GM15510 (cell line): ENCODE measurements around the gene CDC42EP4.

Source experiments
- POLR2A ChIP-seq: IDR thresholded peaks from 3 replicates; pipeline ENCODE4 v1.6.1; 2011; ENCODE audit warnings: borderline replicate concordance; ENCODE audit not compliant: insufficient read length; ENCODE audit errors: extremely low read depth

The CDC42EP4 gene

DNA sequence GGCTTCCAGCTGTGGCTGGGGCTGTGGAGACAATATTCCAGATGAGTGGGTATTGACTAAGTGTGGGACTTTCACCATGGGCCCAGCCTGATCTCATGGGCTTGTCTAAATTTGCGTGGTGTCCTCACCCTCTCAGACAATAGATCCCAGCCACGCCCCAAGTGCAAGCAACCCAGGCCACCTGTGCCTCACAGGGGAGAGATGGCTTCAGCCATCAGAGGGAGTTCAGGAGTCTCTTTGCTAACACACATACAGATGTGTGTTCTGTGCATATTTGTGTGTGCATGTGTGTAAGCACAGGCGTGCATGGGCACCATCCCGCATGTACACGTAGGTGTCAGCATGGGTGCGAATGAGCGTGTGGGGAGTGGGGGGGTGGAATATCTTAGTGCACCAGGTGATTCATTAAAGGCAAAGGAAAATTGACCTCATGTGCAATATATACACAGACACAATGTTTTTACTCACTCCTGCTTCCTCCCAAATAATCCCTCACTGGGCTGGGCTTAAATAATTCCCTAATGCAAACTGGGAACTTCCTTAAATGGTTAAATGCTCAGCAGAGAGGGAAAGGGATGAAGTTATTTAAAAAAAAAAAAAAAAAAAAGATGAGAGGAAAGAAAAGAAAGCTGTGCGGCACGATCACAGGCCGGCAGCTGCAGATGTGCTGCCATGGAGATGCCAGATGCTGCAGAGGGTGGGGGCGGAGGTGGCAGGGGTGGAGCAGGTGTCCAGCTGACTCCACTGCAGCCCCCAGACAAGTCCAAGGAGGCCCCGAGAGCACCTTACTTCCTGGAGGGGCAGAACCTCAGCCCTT lies 24.0 kb upstream of the CDC42EP4 start:
- no peak for TF ChIP-seq POLR2A

DNA sequence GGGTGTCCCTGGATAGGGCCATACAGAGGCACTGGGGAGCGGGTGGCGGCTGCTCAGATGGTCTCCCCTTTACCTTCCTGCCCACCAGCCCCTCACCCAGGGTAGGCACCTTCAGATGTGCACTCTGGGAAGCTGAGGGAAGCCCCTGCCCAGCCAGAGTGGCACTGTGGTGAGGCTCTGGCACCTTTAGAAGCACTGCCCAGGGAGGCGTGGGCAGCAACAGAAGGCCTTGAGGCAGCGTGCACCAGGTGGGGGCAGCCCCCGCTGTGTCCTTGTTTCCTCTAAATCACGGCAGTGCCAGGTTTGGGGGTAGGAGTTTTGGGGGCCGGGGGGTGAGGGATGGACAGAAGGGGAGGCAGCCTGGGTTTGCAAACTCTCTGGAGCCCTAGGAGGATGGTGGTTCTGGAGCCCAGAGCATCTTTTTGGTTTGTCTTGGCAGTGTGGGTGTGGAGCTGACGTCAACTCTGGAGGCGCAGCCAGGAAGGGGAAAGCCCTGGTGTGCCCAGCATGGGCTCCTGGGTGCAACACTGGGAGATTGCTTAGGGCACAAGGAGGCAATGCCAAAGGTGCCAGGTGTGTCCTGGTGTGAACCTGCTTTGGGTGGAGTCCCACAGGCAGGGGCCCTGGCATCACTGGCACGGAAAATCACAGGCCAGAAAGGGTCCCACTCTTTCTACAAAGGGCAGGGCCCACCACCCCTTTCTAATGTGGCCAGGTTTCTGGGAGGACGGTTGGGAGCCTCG lies 23.1 kb upstream of the CDC42EP4 start:
- no peak for TF ChIP-seq POLR2A

DNA sequence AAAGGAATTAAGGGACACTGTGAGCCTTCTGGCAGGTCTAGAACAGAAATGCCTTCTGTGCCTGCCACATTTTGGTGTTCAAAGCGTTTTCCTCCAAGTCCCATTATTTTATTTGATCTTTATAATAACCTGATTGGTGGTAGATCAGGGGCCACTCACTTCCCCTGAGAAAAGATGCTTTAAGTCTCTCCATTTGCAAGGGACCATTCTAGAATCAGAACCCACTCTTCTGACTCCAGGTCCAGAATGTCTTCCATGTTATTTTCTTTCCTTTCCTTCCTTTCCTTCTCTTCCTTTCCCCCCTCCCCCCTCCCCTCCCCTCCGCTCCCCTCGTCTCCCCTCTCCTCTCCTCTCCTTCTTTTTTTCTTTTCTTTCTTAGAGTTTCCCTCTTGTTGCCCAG lies 19.3 kb upstream of the CDC42EP4 start:
- no peak for TF ChIP-seq POLR2A

DNA sequence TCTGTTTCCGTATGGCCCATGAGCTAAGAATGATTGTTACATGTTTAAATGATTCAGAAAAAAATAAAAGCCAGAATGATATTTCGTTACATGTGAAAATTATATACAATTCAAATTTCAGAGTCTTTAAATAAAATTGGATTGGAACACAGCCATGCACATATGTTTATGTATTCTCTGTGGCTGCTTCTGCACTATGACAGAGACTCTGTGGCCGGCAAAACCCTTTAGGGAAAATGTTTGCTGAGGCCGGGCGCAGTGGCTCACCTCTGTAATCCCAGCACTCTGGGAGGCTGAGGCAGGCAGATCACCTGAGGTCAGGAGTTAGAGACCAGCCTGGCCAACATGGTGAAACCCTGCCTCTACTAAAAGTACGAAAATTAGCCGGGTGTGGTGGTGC lies 15.9 kb upstream of the CDC42EP4 start:
- no peak for TF ChIP-seq POLR2A

DNA sequence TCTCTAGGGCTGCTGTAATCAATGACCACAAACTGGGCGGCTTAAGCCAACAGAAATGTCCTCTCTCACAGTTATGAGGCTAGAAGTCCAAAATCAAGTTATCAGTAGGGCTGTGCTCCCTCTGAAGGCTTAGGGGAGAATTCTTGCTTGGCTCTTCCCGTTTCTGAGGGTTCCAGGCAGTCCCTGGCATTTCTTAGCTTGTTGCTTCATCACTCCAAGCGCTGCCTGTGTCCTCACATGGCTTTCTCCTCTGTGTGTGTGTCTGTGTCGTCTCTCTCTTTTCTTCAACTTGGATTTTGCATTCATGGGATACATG lies 13.7 kb upstream of the CDC42EP4 start:
- TF ChIP-seq POLR2A: no peak

DNA sequence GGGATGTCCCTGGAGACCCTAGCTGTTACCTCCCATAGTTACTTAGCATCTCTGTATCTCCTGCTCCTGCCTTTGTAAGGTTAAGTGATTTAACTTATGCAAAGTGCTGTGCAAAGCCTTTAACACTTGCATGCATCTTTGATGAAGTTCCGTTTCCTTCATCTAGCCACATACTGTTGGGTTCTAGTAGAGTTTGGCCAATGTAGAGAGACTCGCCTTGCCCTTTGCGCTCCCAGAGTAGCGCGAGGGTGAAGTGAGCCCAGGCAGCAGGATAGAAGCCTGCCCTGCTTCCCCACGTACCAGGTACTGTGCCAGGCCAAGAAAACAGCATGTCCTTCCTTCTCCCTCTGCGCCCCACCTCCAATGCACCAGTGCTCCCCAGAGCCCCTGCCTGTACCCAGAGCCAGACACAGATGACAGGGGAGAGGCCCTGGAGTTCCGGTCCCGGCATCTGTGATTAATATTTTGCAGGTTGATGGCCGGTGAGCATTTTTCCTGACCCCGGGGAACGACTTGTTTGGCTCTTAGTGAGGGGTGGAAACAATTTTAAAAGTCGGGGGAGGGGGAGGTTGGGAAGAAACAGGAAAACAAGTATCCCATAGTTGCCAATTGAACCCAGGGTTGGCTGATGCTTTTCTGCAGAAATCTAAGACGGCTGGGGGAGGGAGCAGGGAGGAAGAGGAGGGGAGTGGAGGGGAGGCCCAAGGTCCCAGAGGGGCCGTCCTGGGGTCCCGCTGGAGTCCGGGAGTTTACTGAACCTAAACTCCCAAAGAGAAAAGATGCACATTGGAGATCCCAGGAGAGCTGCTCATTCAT lies 13.1 kb upstream of the CDC42EP4 start:
- no peak for TF ChIP-seq POLR2A

DNA sequence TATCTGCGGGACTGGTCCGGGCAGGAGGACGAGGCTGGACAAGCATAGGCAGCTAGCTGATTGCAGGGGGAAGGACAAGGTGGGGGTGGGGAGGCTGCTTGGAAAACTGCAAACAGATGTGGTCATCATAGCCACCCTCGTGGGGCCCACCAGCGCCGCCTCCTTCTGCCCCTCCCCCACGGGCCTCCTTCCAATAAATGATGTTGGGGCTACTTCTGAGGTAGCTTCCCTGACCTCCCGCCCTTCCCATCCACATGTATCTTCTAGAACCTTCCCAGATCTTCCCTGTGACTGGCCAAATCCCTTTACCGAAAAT lies 12.3 kb upstream of the CDC42EP4 start:
- no peak for TF ChIP-seq POLR2A

DNA sequence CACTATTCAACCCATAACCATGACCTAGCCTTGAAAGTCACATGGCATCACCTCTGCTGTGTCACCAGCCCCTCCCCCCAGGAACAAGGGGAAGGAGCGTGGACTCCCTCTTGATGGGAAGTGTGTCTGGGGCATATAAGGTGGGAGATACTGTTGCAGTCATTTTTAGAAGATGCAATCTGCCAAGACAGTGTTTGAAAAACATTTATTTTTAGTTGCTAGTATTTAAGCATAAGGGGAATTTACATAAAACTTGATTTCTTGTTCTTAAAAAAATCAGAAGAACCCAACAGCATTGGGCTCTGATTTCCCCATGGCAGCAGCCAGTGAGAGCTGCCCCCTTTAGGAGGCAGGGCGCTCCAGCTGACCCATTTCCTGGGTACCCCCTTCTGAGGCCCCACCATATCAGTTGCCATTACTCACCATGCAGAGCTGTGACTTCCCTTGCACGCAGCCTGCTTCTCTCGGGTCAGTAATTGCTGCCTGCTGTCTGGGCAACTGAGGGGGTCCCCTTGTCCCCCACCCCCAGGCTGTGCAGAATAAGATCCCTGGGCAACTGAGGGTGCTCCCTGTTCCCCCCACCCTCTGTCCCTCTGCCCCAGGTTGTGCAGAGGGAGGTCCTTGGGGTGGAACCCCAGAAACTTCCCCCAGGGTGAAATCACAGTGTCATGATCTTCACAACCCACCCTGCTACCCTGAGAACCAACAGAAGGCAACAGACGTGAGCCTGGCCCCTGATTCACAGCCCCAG lies 11.8 kb upstream of the CDC42EP4 start:
- no peak for TF ChIP-seq POLR2A

DNA sequence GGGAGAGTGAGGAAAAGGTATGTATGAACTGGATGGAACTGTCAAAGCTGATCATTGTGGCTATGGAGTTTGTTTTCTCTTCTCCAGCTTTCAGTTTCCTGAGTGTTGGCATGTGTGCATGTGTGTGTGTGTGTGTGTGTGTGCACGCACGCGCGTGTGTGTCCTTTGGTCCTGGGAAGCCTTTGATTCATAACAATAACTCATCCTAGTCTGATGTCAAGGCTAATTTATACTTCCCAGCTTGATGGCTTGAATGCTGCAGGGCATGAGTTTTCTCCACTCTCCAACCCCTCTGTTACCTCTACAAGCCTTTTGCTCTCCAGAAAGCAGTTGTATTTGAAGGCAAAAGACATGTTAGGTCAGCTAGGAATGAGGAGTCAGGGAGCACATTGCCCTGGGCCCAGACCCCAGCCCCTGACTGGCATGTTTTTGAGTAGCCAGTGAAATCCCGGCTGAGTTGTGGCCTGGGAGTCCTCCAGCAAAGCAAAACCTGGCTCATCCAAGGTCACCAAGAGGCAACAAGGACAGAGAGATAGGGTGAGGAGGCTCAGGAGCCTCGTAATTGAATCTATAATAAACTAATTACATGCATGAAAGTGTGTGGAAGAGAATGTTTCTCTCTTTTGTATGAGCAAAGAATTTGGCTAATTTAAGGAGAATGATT lies 8.9 kb upstream of the CDC42EP4 start:
- no peak for TF ChIP-seq POLR2A

DNA sequence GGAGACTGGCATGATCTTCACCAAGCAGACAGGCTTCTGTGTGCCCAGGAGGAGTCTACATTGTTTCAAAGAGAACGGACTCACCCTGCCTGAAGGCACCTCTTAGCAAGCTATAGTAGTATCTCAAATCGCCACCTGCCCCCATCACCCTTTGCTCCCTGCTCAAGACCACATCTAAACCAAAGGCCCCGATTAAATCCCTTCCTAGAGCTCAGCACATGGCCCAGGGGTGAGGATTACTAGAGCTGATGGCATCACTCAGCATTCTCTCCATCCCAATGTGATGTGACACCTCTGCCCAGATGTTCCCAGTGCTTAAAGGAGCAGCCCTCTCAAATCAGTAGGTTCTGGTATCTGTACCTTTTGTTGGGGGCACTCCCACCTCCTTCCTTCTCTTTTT lies 8.0 kb upstream of the CDC42EP4 start:
- no peak for TF ChIP-seq POLR2A

DNA sequence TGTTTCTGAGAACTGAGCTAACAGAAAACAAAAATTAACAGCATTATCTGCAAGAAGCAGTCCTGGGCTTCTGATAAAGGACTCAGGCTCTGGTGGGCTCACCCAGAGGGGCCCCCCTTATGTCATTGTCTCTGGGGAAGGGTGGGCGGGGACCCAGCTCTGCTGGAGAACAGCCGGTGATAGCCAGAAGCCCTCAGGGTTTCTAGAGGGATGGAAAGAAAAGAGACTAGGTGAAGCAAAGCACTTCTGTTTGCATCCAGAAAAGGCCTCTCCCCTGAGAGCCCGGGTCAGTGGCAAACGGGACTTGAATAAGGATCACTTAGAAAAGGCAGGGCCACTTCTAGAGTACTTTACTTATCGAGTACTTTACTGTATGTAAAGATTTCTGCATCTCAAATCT lies 7.0 kb upstream of the CDC42EP4 start:
- TF ChIP-seq POLR2A: no peak

DNA sequence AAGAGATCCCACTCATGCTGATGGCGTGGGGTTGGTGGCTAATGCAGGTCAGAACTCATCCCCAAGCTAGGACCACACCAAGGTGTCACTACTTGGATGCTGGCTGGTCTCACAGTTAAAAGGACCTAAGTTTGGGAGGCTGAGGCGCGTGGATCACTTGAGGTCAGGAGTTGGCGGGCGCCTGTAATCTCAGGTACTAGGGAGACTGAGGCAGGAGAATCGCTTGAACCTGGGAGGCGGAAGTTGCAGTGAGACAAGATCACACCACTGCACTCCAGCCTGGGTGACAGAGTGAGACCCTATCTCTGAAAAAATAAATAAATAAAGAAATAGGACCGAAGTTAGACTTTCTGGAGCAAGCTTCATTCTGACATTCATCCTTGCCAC lies 6.6 kb upstream of the CDC42EP4 start:
- TF ChIP-seq POLR2A: no peak

DNA sequence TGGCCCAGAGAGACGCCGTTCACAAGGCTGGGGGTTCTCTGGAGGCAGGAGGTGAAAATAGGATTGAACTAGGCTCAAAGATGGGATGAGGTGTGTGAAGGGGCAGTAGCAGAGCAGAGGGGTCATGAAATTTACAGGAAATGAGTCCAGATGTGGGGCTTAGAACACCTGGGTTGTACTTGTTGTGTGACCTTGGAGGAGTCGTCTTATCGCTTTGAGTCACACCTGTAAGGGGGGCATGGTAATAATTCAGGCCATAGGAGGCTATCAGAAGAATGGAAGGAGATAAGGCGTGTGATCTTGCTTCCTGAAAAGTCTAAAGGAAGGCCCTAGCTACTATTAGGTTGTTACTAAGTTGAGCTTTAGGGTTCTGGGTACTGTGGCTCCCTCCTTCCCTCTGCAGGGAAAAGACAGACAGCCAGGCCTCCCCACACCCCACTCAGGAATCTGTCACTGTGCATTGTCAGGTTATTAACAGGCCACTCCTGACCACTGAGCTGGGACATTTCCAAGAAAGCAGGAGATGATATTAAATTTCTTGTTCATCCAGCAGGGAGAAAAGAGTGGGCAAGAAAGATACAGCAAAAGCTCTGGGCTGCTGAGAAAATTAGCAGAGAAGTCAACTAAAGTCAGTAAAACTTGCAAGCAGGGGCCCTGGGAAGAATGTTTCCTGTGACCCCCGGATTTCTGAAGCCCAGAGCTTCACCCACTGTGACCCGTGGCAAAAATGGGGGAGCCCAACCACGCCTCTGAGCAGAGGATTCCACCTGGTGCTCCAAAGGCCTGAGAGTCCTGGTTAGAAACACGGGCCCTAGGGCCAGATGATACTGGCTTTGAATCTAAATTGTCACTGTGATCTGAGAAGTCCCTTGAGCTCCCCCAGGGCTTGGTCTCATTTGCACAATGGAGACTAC lies 6.0 kb upstream of the CDC42EP4 start:
- TF ChIP-seq POLR2A: no peak
